ENCODE data around the gene TMEM150A. TPM values are rescaled to one million over a fixed set of nuclear protein-coding genes. Genes with fewer than 3 reads are reported as not detected.

The TMEM150A gene
- total and polyA plus RNA-seq, 2 of the 4 experiments (the other 2 are of a cell fraction): 4.8 to 16.3 TPM

- Histone ChIP-seq H3K9me1 (ENCODE audit: insufficient read depth, low read length) (peaks cover 25% of the 10 kb centered on the region), H3K9ac (ENCODE audit: low read depth, low read length) (no peak overlapping the region), H3K23ac (ENCODE audit: low read depth, low read length) (no peak overlapping the region), H2BK20ac (ENCODE audit: low read depth, low read length) (no peak overlapping the region), H3K4me2 (ENCODE audit: low read depth, low read length) (no peak overlapping the region), H2AK9ac (replicated peaks; ENCODE audit: low read depth, low read length, poor library complexity) (no peak overlapping the region), H4K5ac (ENCODE audit: low read depth, low read length) (no peak overlapping the region), H3K56ac (ENCODE audit: extremely low read depth, insufficient read depth, low read length) (no peak overlapping the region), H2BK120ac (ENCODE audit: low read depth, low read length) (no peak overlapping the region), H2AFZ (replicated peaks; ENCODE audit: low read length, poor library complexity) (no peak overlapping the region), H3K18ac (ENCODE audit: low read depth, low read length) (no peak overlapping the region), H3K14ac (replicated peaks; ENCODE audit: low read depth, low read length) (no peak overlapping the region), H2BK5ac (ENCODE audit: low read depth, low read length, poor library complexity, severe bottlenecking) (no peak overlapping the region), H3K4me3 (ENCODE audit: insufficient read depth, low read depth, low read length) (no peak overlapping the region), H3K9me3 (ENCODE audit: control insufficient read depth, insufficient read depth, low read length) (no peaks in the 10 kb centered on the region), H2BK15ac (ENCODE audit: low read depth, low read length) (no peak overlapping the region), H3K4me1 (ENCODE audit: control insufficient read depth, insufficient read depth, low read length) (peaks cover 19% of the 10 kb centered on the region), H3K27me3 (ENCODE audit: control insufficient read depth, insufficient read depth, low read length) (no peaks in the 10 kb centered on the region), H3K79me1 (ENCODE audit: low read depth in 1 of 2, low read length in 2 of 2) (peaks cover 24 to 69% of the 10 kb centered on the region in 2 experiments; a peak in 3 of 4 replicates), H3K27ac (ENCODE audit: insufficient read depth, low read length) (no peak overlapping the region), H2AK5ac (ENCODE audit: low read depth, low read length) (no peak overlapping the region), H4K20me1 (ENCODE audit: insufficient read depth, low read length) (peaks cover 17% of the 10 kb centered on the region), H3K4ac (ENCODE audit: low read depth, low read length) (no peak overlapping the region), H4K8ac (ENCODE audit: low read depth in 2 of 2, low read length in 2 of 2) (no peak overlapping the region), H4K91ac (ENCODE audit: insufficient read depth, low read depth, low read length) (no peak overlapping the region), H3K36me3 (ENCODE audit: control insufficient read depth, insufficient read depth, low read length) (peaks cover 26% of the 10 kb centered on the region)
- in situ Hi-C loops (cut with MboI; ENCODE audit: low sequenced_read_pairs) (no loop called here), intact Hi-C loops (cut with micrococcal nuclease) (loop anchor here (5.0 kb wide), 1 partner anchor 38 kb away; the partner anchor contains the start of gene GGCX), dilution Hi-C loops (cut with HindIII; ENCODE audit: low sequenced_read_pairs, unreplicated experiment) (no loop called here)
- no TSS peak for BruUV-seq (replicated peaks)
- no peak for ATAC-seq (ENCODE audit: low read depth)
- WGBS, 2 experiments (ENCODE audit: extremely low coverage in 2 of 2, insufficient read length in 1 of 2): no CpG with 5 or more reads among the region's 3 CpGs
- no peak for DNase-seq
- ChIA-PET CTCF (no interaction called here), POLR2A (ENCODE audit: unreplicated experiment) (interaction anchor here (0.5 to 0.9 kb wide), 2 partner anchors 182 to 246 kb away, joined by 3 read pairs; partner anchors contain the start of genes ELMOD3, RETSAT and SH2D6)
- TF ChIP-seq CHD1 (IDR thresholded peaks at IDR 0.05; ENCODE audit: low read depth, low read length) (no peak), RCOR1 (IDR thresholded peaks at IDR 0.05; ENCODE audit: insufficient replicate concordance, low read length) (no peak), RAD21 (IDR thresholded peaks at IDR 0.05; ENCODE audit: low read length) (no peak), USF2 (IDR thresholded peaks at IDR 0.05; ENCODE audit: low read depth, low read length) (no peak), RFX5 (IDR thresholded peaks at IDR 0.05; ENCODE audit: low read depth, low read length) (no peak)
These were observed 2.3 kb downstream of the TMEM150A start for GRCh38 chr2:85600235-85600575.

All from IMR-90 (cell line).